Activated T-helper 2 cell treated with anti-CD3 and anti-CD28 coated beads, Interferon-gamma antibody, Interleukin-2, Interleukin-4, amounts not matched to agents 10 μg/mL and 5 μg/mL and 100 μg/mL, durations not matched to agents 14 hours and 24 hours and 36 hours (primary cell): ENCODE results near the gene EP400. TPM values are rescaled to one million over a fixed set of nuclear protein-coding genes. Genes with fewer than 3 reads are reported as not detected.
A peak's percentile ranks its signal among the peaks of the same experiment; 100 is the strongest.

Experiments used
- DNase-seq: peaks from one replicate; pipeline ENCODE4 v3.0.0; 2021; ENCODE audit warnings: low spot score
- H3K27ac Mint-ChIP-seq: one replicate; pipeline ENCODE4 v1.8.0; 2021; ENCODE audit warnings: mixed read lengths
- H3K27me3 Mint-ChIP-seq: one replicate; pipeline ENCODE4 v1.8.0; 2021; ENCODE audit warnings: low read depth, mixed read lengths
- H3K36me3 Mint-ChIP-seq: one replicate; pipeline ENCODE4 v1.8.0; 2021; ENCODE audit warnings: low read depth, mixed read lengths
- H3K4me1 Mint-ChIP-seq: one replicate; pipeline ENCODE4 v1.8.0; 2021; ENCODE audit warnings: low read depth, mixed read lengths
- H3K4me3 Mint-ChIP-seq: one replicate; pipeline ENCODE4 v1.8.0; 2021; ENCODE audit warnings: low read depth, mild to moderate bottlenecking, moderate library complexity, mixed read lengths
- H3K9me3 Mint-ChIP-seq: one replicate; pipeline ENCODE4 v1.8.0; 2021; ENCODE audit warnings: mixed read lengths
- intact Hi-C: fragments of 100-400 bp; cut with micrococcal nuclease; formaldehyde crosslinking; loops from one replicate; pipeline ENCODE4 v1.15.1; 2023
- total RNA-seq: library from RNA; stranded (reverse); gene quantifications from 2 replicates; pipeline ENCODE4 v1.2.3, GENCODE V29; 2022

EP400 gene
- total RNA-seq, 1 donor from 2014 or later = 57.7 TPM

- Mint-ChIP-seq H3K27ac (no peak overlapping the region), H3K36me3 (peaks cover 66% of the 10 kb centered on the region), H3K4me1 (no peaks in the 10 kb centered on the region), H3K27me3 (no peaks in the 10 kb centered on the region), H3K4me3 (no peak overlapping the region), H3K9me3 (no peaks in the 10 kb centered on the region)
- intact Hi-C loops = no loop called here
- no peak for DNase-seq
Measured at GRCh38 chr12:132052196-132052932, 102.6 kb downstream of the EP400 start.

GRCh38 chr12:132053338-132054330 lies 103.9 kb downstream of the EP400 start:
- Mint-ChIP-seq H3K9me3 (no peaks in the 10 kb centered on the region), H3K36me3 (peaks cover 67% of the 10 kb centered on the region), H3K4me3 (no peak overlapping the region), H3K27ac (peak overlapping the region; percentile 33), H3K27me3 (no peaks in the 10 kb centered on the region), H3K4me1 (no peaks in the 10 kb centered on the region)
- DNase-seq = no peak
- intact Hi-C loops = no loop called here

GRCh38 chr12:132054983-132055382 lies 105.2 kb downstream of the EP400 start:
- no peak for DNase-seq
- intact Hi-C loops = no loop called here
- Mint-ChIP-seq H3K4me3 (no peak overlapping the region), H3K36me3 (peaks cover 57% of the 10 kb centered on the region), H3K27me3 (no peaks in the 10 kb centered on the region), H3K4me1 (no peaks in the 10 kb centered on the region), H3K27ac (no peak overlapping the region), H3K9me3 (no peaks in the 10 kb centered on the region)

- H3K27me3 Mint-ChIP-seq = no peaks in the 10 kb centered on the region
- H3K4me3 Mint-ChIP-seq = no peak overlapping the region
- no peak for DNase-seq
- no peaks in the 10 kb centered on the region for H3K9me3 Mint-ChIP-seq
- intact Hi-C loops = no loop called here
- peaks cover 55% of the 10 kb centered on the region for H3K36me3 Mint-ChIP-seq
- no peaks in the 10 kb centered on the region for H3K4me1 Mint-ChIP-seq
- no peak overlapping the region for H3K27ac Mint-ChIP-seq
Measured at GRCh38 chr12:132055535-132056096, 105.9 kb downstream of the EP400 start.

GRCh38 chr12:132056320-132056719 lies 106.6 kb downstream of the EP400 start:
- intact Hi-C loops = no loop called here
- no peaks in the 10 kb centered on the region for H3K27me3 Mint-ChIP-seq
- H3K9me3 Mint-ChIP-seq = no peaks in the 10 kb centered on the region
- no peaks in the 10 kb centered on the region for H3K4me1 Mint-ChIP-seq
- H3K36me3 Mint-ChIP-seq = peaks cover 55% of the 10 kb centered on the region
- H3K27ac Mint-ChIP-seq = no peak overlapping the region
- DNase-seq = no peak
- H3K4me3 Mint-ChIP-seq = no peak overlapping the region

- H3K9me3 Mint-ChIP-seq = no peaks in the 10 kb centered on the region
- H3K36me3 Mint-ChIP-seq = peaks cover 56% of the 10 kb centered on the region
- no peak overlapping the region for H3K4me3 Mint-ChIP-seq
- no peak for DNase-seq
- H3K4me1 Mint-ChIP-seq = no peaks in the 10 kb centered on the region
- no peak overlapping the region for H3K27ac Mint-ChIP-seq
- H3K27me3 Mint-ChIP-seq = no peaks in the 10 kb centered on the region
- intact Hi-C loops = no loop called here
Measured at GRCh38 chr12:132056951-132057350, 107.2 kb downstream of the EP400 start.

GRCh38 chr12:132057691-132058090 lies 107.9 kb downstream of the EP400 start:
- peaks cover 56% of the 10 kb centered on the region for H3K36me3 Mint-ChIP-seq
- intact Hi-C loops = no loop called here

GRCh38 chr12:132061197-132061596 lies 111.5 kb downstream of the EP400 start:
- intact Hi-C loops = no loop called here
- H3K4me3 Mint-ChIP-seq = no peak overlapping the region
- H3K9me3 Mint-ChIP-seq = no peaks in the 10 kb centered on the region
- DNase-seq = no peak
- peaks cover 59% of the 10 kb centered on the region for H3K36me3 Mint-ChIP-seq
- H3K27me3 Mint-ChIP-seq = no peaks in the 10 kb centered on the region
- H3K4me1 Mint-ChIP-seq = peaks cover 9% of the 10 kb centered on the region
- H3K27ac Mint-ChIP-seq = peak overlapping the region; percentile 5

More at GRCh38 chr12:132057691-132058090, 107.9 kb downstream of the EP400 start:
- no peaks in the 10 kb centered on the region for H3K4me1 Mint-ChIP-seq
- no peaks in the 10 kb centered on the region for H3K27me3 Mint-ChIP-seq
- DNase-seq = no peak
- H3K9me3 Mint-ChIP-seq = no peaks in the 10 kb centered on the region
- H3K4me3 Mint-ChIP-seq = no peak overlapping the region
- no peak overlapping the region for H3K27ac Mint-ChIP-seq

GRCh38 chr12:132061641-132062430 lies 112.1 kb downstream of the EP400 start:
- no peak for DNase-seq
- Mint-ChIP-seq H3K36me3 (peaks cover 62% of the 10 kb centered on the region), H3K4me3 (no peak overlapping the region), H3K27ac (no peak overlapping the region), H3K27me3 (no peaks in the 10 kb centered on the region), H3K4me1 (peaks cover 15% of the 10 kb centered on the region), H3K9me3 (no peaks in the 10 kb centered on the region)
- intact Hi-C loops = no loop called here

GRCh38 chr12:132062481-132062880 lies 112.7 kb downstream of the EP400 start:
- H3K9me3 Mint-ChIP-seq = no peaks in the 10 kb centered on the region
- H3K27ac Mint-ChIP-seq = no peak overlapping the region
- no peak overlapping the region for H3K4me3 Mint-ChIP-seq
- H3K4me1 Mint-ChIP-seq = peaks cover 18% of the 10 kb centered on the region
- peaks cover 68% of the 10 kb centered on the region for H3K36me3 Mint-ChIP-seq
- no peak for DNase-seq
- intact Hi-C loops = no loop called here
- no peaks in the 10 kb centered on the region for H3K27me3 Mint-ChIP-seq

GRCh38 chr12:132063491-132063890 lies 113.7 kb downstream of the EP400 start:
- H3K4me1 Mint-ChIP-seq = peaks cover 18% of the 10 kb centered on the region
- H3K4me3 Mint-ChIP-seq = no peak overlapping the region
- H3K27ac Mint-ChIP-seq = no peak overlapping the region
- H3K36me3 Mint-ChIP-seq = peaks cover 65% of the 10 kb centered on the region
- intact Hi-C loops = no loop called here
- no peak for DNase-seq
- H3K27me3 Mint-ChIP-seq = no peaks in the 10 kb centered on the region
- no peaks in the 10 kb centered on the region for H3K9me3 Mint-ChIP-seq

- intact Hi-C loops = no loop called here
- Mint-ChIP-seq H3K9me3 (no peaks in the 10 kb centered on the region), H3K27me3 (no peaks in the 10 kb centered on the region), H3K36me3 (peaks cover 65% of the 10 kb centered on the region), H3K4me3 (no peak overlapping the region), H3K4me1 (peaks cover 18% of the 10 kb centered on the region), H3K27ac (no peak overlapping the region)
- no peak for DNase-seq
Measured at GRCh38 chr12:132064631-132065030, 114.9 kb downstream of the EP400 start.
